Activated CD4-positive, alpha-beta T cell treated with anti-CD3 and anti-CD28 coated beads, Interleukin-2, amount 10 ng/mL, durations not matched to agents 24 days and 14 days (primary cell): ENCODE measurements around the gene SH2B2. TPM values are rescaled to one million over a fixed set of nuclear protein-coding genes. Genes with fewer than 3 reads are reported as not detected.

ENCODE experiments used
- DNase-seq: peaks from one replicate; pipeline ENCODE4 v3.0.0; 2022
- H3K27ac Mint-ChIP-seq: one replicate; pipeline ENCODE4 v1.8.0; 2022; ENCODE audit warnings: mild to moderate bottlenecking, mixed read lengths
- H3K27me3 Mint-ChIP-seq: one replicate; pipeline ENCODE4 v1.8.0; 2022; ENCODE audit warnings: mixed read lengths
- H3K36me3 Mint-ChIP-seq: one replicate; pipeline ENCODE4 v1.8.0; 2022; ENCODE audit warnings: low read depth, mild to moderate bottlenecking, mixed read lengths
- H3K4me1 Mint-ChIP-seq: one replicate; pipeline ENCODE4 v1.8.0; 2021; ENCODE audit warnings: mixed read lengths
- H3K4me3 Mint-ChIP-seq: one replicate; pipeline ENCODE4 v1.8.0; 2022; ENCODE audit warnings: mild to moderate bottlenecking, moderate library complexity, mixed read lengths
- H3K9me3 Mint-ChIP-seq: one replicate; pipeline ENCODE4 v1.8.0; 2021; ENCODE audit warnings: mixed read lengths
- intact Hi-C: fragments of 100-400 bp; cut with micrococcal nuclease; formaldehyde crosslinking; loops from one replicate; pipeline ENCODE4 v1.15.1; 2023
- total RNA-seq: library from RNA; stranded (reverse); gene quantifications from 2 replicates; pipeline ENCODE4 v1.2.3, GENCODE V29; 2022

SH2B2 gene
- total RNA-seq, 1 donor from 2014 or later, result 3.1 TPM

- peak overlapping the region; percentile 63 for H3K4me3 Mint-ChIP-seq
- intact Hi-C loops, result loop anchor here (10.0 kb wide), 2 partner anchors 177 to 473 kb away; partner anchors contain the start of genes ALKBH4, CUX1 and LRWD1
- no peak overlapping the region for H3K27ac Mint-ChIP-seq
- H3K27me3 Mint-ChIP-seq, result peaks cover 23% of the 10 kb centered on the region
- H3K36me3 Mint-ChIP-seq, result no peaks in the 10 kb centered on the region
- DNase-seq, result peak; percentile 72
- H3K9me3 Mint-ChIP-seq, result no peaks in the 10 kb centered on the region
- H3K4me1 Mint-ChIP-seq, result peaks cover 26% of the 10 kb centered on the region
Measured at GRCh38 chr7:102287111-102287980, 678 bp downstream of the SH2B2 start.

GRCh38 chr7:102287981-102288278, 1.3 kb downstream of the SH2B2 start:
- Mint-ChIP-seq H3K9me3 (no peaks in the 10 kb centered on the region), H3K36me3 (no peaks in the 10 kb centered on the region), H3K4me3 (peak overlapping the region; percentile 63), H3K4me1 (peaks cover 26% of the 10 kb centered on the region), H3K27me3 (peaks cover 23% of the 10 kb centered on the region), H3K27ac (no peak overlapping the region)
- intact Hi-C loops, result loop anchor here (10.0 kb wide), 2 partner anchors 177 to 473 kb away; partner anchors contain the start of genes ALKBH4, CUX1 and LRWD1
- no peak for DNase-seq

DNA sequence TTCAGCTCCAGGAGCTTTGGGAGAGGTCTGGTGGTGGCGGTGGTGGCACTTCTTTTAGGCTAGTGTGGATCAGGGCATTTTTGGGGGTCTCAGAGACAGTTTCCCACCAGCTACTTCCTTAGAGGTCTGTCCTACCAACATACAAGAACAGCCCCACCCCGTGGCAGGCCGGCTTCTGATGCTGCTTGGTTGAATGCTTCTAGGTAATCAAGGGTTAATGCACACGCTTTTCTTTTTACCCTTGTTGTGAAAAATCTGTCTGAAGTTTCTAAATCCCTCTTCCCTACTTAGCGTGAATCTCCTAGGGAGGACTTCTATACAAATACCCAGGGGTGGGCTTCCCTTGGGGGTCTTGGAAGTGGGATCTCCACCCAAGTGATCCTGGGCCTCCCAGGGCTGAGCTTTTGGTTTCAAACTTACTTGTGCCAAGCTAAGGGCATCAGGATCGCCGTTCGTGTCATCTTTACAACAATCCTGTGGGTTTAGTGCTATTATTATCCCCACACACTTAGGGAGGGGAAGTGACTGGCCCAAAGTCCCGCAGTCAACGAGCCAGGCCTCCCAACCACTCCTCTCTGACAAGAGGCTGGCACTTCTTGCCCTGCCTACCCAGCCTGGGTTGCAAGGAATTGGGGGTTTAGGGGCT, 1.7 kb downstream of the SH2B2 start:
- Mint-ChIP-seq H3K4me1 (peaks cover 26% of the 10 kb centered on the region), H3K27me3 (peaks cover 23% of the 10 kb centered on the region), H3K9me3 (no peaks in the 10 kb centered on the region), H3K36me3 (no peaks in the 10 kb centered on the region), H3K27ac (no peak overlapping the region), H3K4me3 (no peak overlapping the region)
- intact Hi-C loops, result loop anchor here (10.0 kb wide), 2 partner anchors 176 to 474 kb away; partner anchors contain the start of genes ALKBH4, CUX1 and LRWD1
- no peak for DNase-seq

GRCh38 chr7:102289057-102289456, 2.4 kb downstream of the SH2B2 start:
- Mint-ChIP-seq H3K27ac (no peak overlapping the region), H3K36me3 (no peaks in the 10 kb centered on the region), H3K27me3 (peaks cover 22% of the 10 kb centered on the region), H3K9me3 (no peaks in the 10 kb centered on the region), H3K4me3 (no peak overlapping the region), H3K4me1 (peaks cover 24% of the 10 kb centered on the region)
- DNase-seq, result no peak
- intact Hi-C loops, result loop anchor here (10.0 kb wide), 2 partner anchors 176 to 474 kb away; partner anchors contain the start of genes ALKBH4, CUX1 and LRWD1

GRCh38 chr7:102291056-102291915, 4.6 kb downstream of the SH2B2 start:
- intact Hi-C loops, result loop anchor here (2.0 kb wide), 1 partner anchor 16 kb away; no protein-coding TSS in a partner anchor
- Mint-ChIP-seq H3K27ac (peak overlapping the region; percentile 60), H3K4me1 (peaks cover 12% of the 10 kb centered on the region), H3K4me3 (peak overlapping the region; percentile 13), H3K36me3 (no peaks in the 10 kb centered on the region), H3K27me3 (peaks cover 9% of the 10 kb centered on the region), H3K9me3 (no peaks in the 10 kb centered on the region)
- peak; percentile 75 for DNase-seq

DNA sequence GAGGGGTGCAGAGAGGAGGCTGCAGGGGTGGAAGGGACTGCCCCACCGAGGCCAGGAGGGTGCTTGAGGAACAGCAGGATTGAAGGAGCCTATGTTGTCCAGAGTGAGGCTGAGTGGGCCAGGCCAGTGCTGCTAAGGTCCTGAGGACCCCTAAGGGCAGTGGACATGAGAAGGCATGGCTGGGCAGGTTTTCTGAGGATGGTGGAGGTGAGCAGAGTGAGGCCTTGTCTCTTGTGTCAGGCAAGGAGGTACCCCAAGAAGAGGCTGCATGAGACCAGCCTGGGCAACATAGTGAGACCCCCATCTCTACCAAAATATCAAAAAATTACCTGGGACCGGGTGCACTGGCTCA, 5.2 kb downstream of the SH2B2 start:
- Mint-ChIP-seq H3K9me3 (no peaks in the 10 kb centered on the region), H3K36me3 (no peaks in the 10 kb centered on the region), H3K27me3 (peaks cover 9% of the 10 kb centered on the region), H3K27ac (no peak overlapping the region), H3K4me3 (peak overlapping the region; percentile 13), H3K4me1 (peaks cover 12% of the 10 kb centered on the region)
- DNase-seq, result no peak
- intact Hi-C loops, result loop anchor here (2.0 kb wide), 1 partner anchor 15 kb away; no protein-coding TSS in a partner anchor

DNA sequence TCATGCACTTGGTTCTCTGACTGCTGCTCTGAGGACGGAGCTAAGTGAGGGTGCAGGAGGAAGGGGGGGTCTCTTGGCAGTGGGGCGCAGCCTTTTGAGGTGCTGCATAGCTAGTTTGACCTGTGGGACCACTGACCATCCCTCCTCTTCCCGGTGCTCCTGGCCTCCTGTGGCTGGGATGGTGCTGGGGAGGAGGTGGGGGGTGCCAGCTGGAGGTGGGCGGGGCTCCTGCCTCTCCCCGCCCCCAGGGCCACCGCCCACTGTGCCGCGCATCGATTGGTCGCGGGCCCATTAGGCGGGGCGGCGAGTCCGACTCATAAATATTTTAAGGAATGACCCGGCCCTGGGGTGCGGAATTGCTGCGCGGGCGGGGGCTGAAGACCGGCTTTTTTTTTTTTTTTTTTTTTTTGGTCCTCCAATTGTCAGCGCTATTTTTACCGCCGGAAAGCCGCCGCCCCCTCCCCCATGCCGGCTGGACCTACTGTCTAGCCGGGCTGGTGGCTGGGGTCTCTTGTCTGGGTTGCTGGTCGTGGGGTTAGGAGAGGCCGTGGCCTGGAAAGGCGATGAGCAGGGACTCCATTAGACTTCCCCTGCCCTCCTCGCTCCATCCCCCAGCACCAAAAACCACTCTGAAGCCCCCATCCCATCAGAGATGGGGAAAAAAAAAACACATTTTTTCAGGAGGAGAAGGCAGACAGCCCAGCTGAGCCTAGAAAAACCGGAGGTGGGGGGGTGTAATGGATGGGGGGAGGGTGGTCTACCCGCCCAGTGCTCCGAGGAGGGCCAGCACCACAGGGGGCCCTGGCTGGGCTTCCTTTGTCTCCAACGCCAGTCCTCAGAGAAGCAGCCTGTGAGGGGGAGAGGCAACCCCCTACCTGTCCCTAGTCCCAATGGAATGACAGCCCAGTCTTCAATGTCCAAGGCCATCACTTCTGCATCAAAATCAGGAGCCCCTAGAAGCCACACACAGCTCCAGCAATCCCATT, 6.4 kb downstream of the SH2B2 start:
- intact Hi-C loops, result no loop called here
- H3K27me3 Mint-ChIP-seq, result peaks cover 9% of the 10 kb centered on the region
- no peak overlapping the region for H3K4me3 Mint-ChIP-seq
- no peak overlapping the region for H3K27ac Mint-ChIP-seq
- no peaks in the 10 kb centered on the region for H3K9me3 Mint-ChIP-seq
- DNase-seq, result no peak
- H3K36me3 Mint-ChIP-seq, result no peaks in the 10 kb centered on the region
- peaks cover 13% of the 10 kb centered on the region for H3K4me1 Mint-ChIP-seq

GRCh38 chr7:102294589-102294988, 7.9 kb downstream of the SH2B2 start:
- no peak overlapping the region for H3K27ac Mint-ChIP-seq
- DNase-seq, result no peak
- intact Hi-C loops, result no loop called here
- H3K4me3 Mint-ChIP-seq, result no peak overlapping the region
- H3K27me3 Mint-ChIP-seq, result peaks cover 3% of the 10 kb centered on the region
- peaks cover 10% of the 10 kb centered on the region for H3K4me1 Mint-ChIP-seq
- no peaks in the 10 kb centered on the region for H3K36me3 Mint-ChIP-seq
- H3K9me3 Mint-ChIP-seq, result no peaks in the 10 kb centered on the region

DNA sequence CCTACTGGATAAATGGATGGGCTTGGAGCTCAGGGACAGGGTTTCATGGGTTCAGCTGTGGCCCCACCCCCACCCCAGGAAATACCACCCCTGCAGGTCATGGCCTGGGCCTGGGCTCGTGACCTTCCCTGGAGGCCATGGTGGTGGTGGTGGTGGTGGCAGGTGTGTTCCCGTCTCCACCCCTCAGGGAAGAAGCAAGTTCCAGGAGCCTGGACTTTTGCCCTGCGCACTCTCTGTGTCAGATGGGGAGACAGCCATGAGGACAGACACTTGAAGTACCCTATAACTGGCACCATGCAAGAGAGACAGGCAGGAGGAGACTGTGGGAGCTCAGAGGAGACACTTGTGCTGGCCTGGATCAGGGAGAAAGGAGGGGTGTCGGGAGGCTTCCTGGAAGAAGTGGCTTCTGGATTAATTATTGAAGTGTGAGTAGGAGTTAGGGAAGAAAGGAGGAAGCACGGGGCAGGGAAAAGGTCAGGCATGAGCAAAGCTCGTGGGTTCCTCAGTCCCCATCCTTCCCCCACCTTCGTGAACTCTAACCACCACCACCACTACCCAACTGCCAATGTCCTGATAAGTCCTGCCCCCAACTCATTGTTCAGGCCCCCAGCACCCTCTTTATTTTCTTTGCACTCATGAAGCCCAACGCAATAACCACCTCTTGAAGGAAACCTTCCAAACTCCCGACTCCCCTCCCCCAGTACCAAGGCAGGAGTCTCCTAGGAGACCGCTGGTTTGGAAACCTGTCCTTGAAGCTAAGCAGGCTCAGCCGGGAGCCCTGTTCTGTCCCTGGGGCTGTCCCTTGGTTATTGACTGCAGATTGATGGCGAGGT, 8.9 kb downstream of the SH2B2 start:
- peaks cover 2% of the 10 kb centered on the region for H3K27me3 Mint-ChIP-seq
- DNase-seq, result no peak
- H3K4me3 Mint-ChIP-seq, result no peak overlapping the region
- H3K27ac Mint-ChIP-seq, result no peak overlapping the region
- H3K4me1 Mint-ChIP-seq, result peaks cover 10% of the 10 kb centered on the region
- intact Hi-C loops, result no loop called here
- H3K36me3 Mint-ChIP-seq, result no peaks in the 10 kb centered on the region
- H3K9me3 Mint-ChIP-seq, result no peaks in the 10 kb centered on the region

- H3K27me3 Mint-ChIP-seq, result peaks cover 2% of the 10 kb centered on the region
- intact Hi-C loops, result no loop called here
- DNase-seq, result no peak
- no peaks in the 10 kb centered on the region for H3K9me3 Mint-ChIP-seq
- no peak overlapping the region for H3K4me3 Mint-ChIP-seq
- no peak overlapping the region for H3K27ac Mint-ChIP-seq
- peaks cover 10% of the 10 kb centered on the region for H3K4me1 Mint-ChIP-seq
- H3K36me3 Mint-ChIP-seq, result no peaks in the 10 kb centered on the region
Measured at GRCh38 chr7:102296179-102296438, 9.4 kb downstream of the SH2B2 start.

DNA sequence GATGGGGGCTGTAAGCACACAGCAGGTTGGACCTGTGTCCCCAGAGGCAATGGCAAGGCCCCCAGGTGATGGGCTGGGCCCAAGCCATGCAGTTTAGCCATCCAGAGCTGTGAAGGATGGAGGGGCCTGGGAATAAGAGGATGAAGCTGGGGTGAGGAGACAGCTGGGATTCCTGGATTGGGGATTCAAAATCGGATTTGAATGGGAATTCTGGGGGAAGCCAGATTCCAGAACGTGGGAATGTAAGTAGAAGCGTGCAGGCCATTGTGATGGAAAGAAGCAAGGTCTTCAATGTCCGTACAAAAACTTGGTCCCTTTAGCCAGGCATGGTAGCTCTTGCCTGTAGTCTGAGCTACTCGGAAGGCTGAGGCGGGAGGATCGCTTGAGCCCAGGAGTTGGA, 9.8 kb downstream of the SH2B2 start:
- H3K9me3 Mint-ChIP-seq, result no peaks in the 10 kb centered on the region
- DNase-seq, result no peak
- peaks cover 7% of the 10 kb centered on the region for H3K4me1 Mint-ChIP-seq
- H3K36me3 Mint-ChIP-seq, result no peaks in the 10 kb centered on the region
- H3K27ac Mint-ChIP-seq, result no peak overlapping the region
- intact Hi-C loops, result no loop called here
- peaks cover 2% of the 10 kb centered on the region for H3K27me3 Mint-ChIP-seq
- no peak overlapping the region for H3K4me3 Mint-ChIP-seq

- DNase-seq, result no peak
- peaks cover 3% of the 10 kb centered on the region for H3K4me1 Mint-ChIP-seq
- no peaks in the 10 kb centered on the region for H3K27me3 Mint-ChIP-seq
- H3K36me3 Mint-ChIP-seq, result no peaks in the 10 kb centered on the region
- no peak overlapping the region for H3K4me3 Mint-ChIP-seq
- H3K27ac Mint-ChIP-seq, result no peak overlapping the region
- intact Hi-C loops, result no loop called here
- H3K9me3 Mint-ChIP-seq, result no peaks in the 10 kb centered on the region
Measured at GRCh38 chr7:102297487-102298218, 11.0 kb downstream of the SH2B2 start.
